GM18502 (cell line): ENCODE data around the gene PKN2.

Source experiments
- ATAC-seq: cut with Tn5 transposase; IDR thresholded peaks from one replicate; pipeline ENCODE4 v1.9.1; 2021; ENCODE audit warnings: mild to moderate bottlenecking; ENCODE audit not compliant: unreplicated experiment, poor library complexity

The PKN2 gene

GRCh38 chr1:88730132-88730675 is 46.1 kb downstream of the PKN2 start:
- ATAC-seq: no peak

GRCh38 chr1:88730995-88731394 is 46.9 kb downstream of the PKN2 start:
- no peak for ATAC-seq

GRCh38 chr1:88731475-88732269 is 47.6 kb downstream of the PKN2 start:
- no peak for ATAC-seq

GRCh38 chr1:88735382-88735781 is 51.3 kb downstream of the PKN2 start:
- ATAC-seq: no peak

- ATAC-seq: no peak
These were observed 51.8 kb downstream of the PKN2 start for GRCh38 chr1:88735909-88736308.

- ATAC-seq: no peak
These were observed 52.7 kb downstream of the PKN2 start for GRCh38 chr1:88736633-88737248.

- no peak for ATAC-seq
These were observed 53.4 kb downstream of the PKN2 start for GRCh38 chr1:88737338-88737927.

GRCh38 chr1:88740784-88741183 is 56.7 kb downstream of the PKN2 start:
- no peak for ATAC-seq

- no peak for ATAC-seq
These were observed 57.3 kb downstream of the PKN2 start for GRCh38 chr1:88741413-88741812.

GRCh38 chr1:88742531-88742930 is 58.5 kb downstream of the PKN2 start:
- no peak for ATAC-seq

- no peak for ATAC-seq
These were observed 60.1 kb downstream of the PKN2 start for GRCh38 chr1:88744142-88744541.

- no peak for ATAC-seq
These were observed 62.8 kb downstream of the PKN2 start for GRCh38 chr1:88746916-88747315.

- ATAC-seq: no peak
These were observed 67.6 kb downstream of the PKN2 start for GRCh38 chr1:88751714-88752113.

GRCh38 chr1:88753506-88753905 is 69.4 kb downstream of the PKN2 start:
- no peak for ATAC-seq

- no peak for ATAC-seq
These were observed 79.8 kb downstream of the PKN2 start for GRCh38 chr1:88763649-88764406.

- no peak for ATAC-seq
These were observed 84.1 kb downstream of the PKN2 start for GRCh38 chr1:88768187-88768586.

GRCh38 chr1:88768816-88769215 is 84.7 kb downstream of the PKN2 start:
- ATAC-seq: no peak

- ATAC-seq: no peak
These were observed 89.6 kb downstream of the PKN2 start for GRCh38 chr1:88773540-88774150.

GRCh38 chr1:88774151-88774556 is 90.1 kb downstream of the PKN2 start:
- no peak for ATAC-seq

- no peak for ATAC-seq
These were observed 93.6 kb downstream of the PKN2 start for GRCh38 chr1:88777604-88778149.
